ENCODE data around the gene FAU.

The FAU gene

GRCh38 chr11:65072631-65072966 lies 49.3 kb downstream of the FAU start:
- no peak for DNase-seq

GRCh38 chr11:65071907-65072630 lies 49.9 kb downstream of the FAU start:
- peak; percentile 38 to 51 (median 49) for DNase-seq
